Right lobe of liver (tissue), 6 donors: Measurements from ENCODE around the gene ANKRD53. TPM values are rescaled to one million over a fixed set of nuclear protein-coding genes. Genes with fewer than 3 reads are reported as not detected.

Experiments
- ATAC-seq, 4 donors: fragments of 200-7000 bp; cut with Tn5 transposase; one replicate each; pipeline ENCODE4 v1.9.1; 2020; ENCODE audit warnings: mild to moderate bottlenecking in 4 of 4, moderate library complexity in 4 of 4
- DNase-seq, 3 donors: peaks; one replicate each; pipeline ENCODE4 v3.0.0-alpha.2; 2020
- H3K27ac ChIP-seq, 3 donors: fragments of 200-600 bp; one replicate each; pipeline ENCODE4 v1.8.0; 2022
- H3K27me3 ChIP-seq, 2 donors: fragments of 200-600 bp; one replicate each; pipeline ENCODE4 v1.8.0; 2022
- H3K36me3 ChIP-seq, 4 donors: fragments of 200-600 bp; sonication (generic) in 1 of 4; one replicate each; pipeline versions ENCODE4 v1.5.1 to v1.8.0; 2017 to 2022; ENCODE audit warnings: control low read depth in 1 of 4
- H3K4me1 ChIP-seq, 4 donors: fragments of 200-600 bp; sonication (generic) in 1 of 4; one replicate each; pipeline versions ENCODE4 v1.5.1 to v1.8.0; 2017 to 2022; ENCODE audit warnings: control low read depth in 1 of 4
- H3K4me3 ChIP-seq, 3 donors: fragments of 200-600 bp; one replicate each; pipeline ENCODE4 v1.8.0; 2022
- H3K9me3 ChIP-seq, 4 donors: fragments of 200-600 bp; sonication (generic) in 1 of 4; one replicate each; pipeline versions ENCODE4 v1.5.1 to v1.8.0; 2017 to 2022; ENCODE audit warnings: control low read depth in 1 of 4
- POLR2A ChIP-seq: fragments of 450-650 bp; IDR thresholded peaks from one replicate; pipeline ENCODE4 v1.6.1; 2017; ENCODE audit warnings: antibody characterized with exemption, mild to moderate bottlenecking
- WGBS: methylation state at CpG from one replicate; pipeline ENCODE4 v1.1.6; 2018; ENCODE audit warnings: low coverage, low lambda C conversion rate; ENCODE audit not compliant: insufficient coverage; ENCODE audit errors: missing lambda C conversion rate; 5-methylcytosine and 5-hydroxymethylcytosine counted together
- intact Hi-C, 2 donors: fragments of 100-400 bp; cut with DNase I; formaldehyde crosslinking; loops; one replicate each; pipeline versions ENCODE4 v1.11.2 to v1.14.1; 2022
- total RNA-seq, 6 experiments: library from RNA; depleted of rRNA in 2 of 6; stranded (reverse); fragments of >200 nt in 2 of 6; fragmentation: NEBNext Ultra II Directional in 3 of 6; extraction: Animal tissue kit (Norgen Biotek cat#: 25700) in 3 of 6; gene quantifications; one replicate each; pipeline versions ENCODE4 v1.1.0 to v1.2.4, GENCODE V29; 2016 to 2023
- TF ChIP-seq, protein P1 (sequence below), 4 donors: fragments of 200-600 bp in 3 of 4; fragments of 450-650 bp in 1 of 4; IDR thresholded peaks; one replicate each; pipeline versions ENCODE4 v1.5.1 to v1.8.0; 2016 to 2022; ENCODE audit warnings: antibody characterized with exemption in 4 of 4, mild to moderate bottlenecking in 2 of 4
- donor health status: DM: no; HTN: yes; CAD: no.
- donor health status: DM: no; HTN: no; CAD: no.
- donor health status: DM: no; HTN: no; CAD: no.
- donor health status: DM: no; HTN: yes; CAD: no.
- donor health status: DM: no; HTN: yes; CAD: no.

The ANKRD53 gene
- total RNA-seq, 6 experiments from 2014 or later: 0.25 to 0.93 (median 0.50) TPM; not detected in 1

DNA sequence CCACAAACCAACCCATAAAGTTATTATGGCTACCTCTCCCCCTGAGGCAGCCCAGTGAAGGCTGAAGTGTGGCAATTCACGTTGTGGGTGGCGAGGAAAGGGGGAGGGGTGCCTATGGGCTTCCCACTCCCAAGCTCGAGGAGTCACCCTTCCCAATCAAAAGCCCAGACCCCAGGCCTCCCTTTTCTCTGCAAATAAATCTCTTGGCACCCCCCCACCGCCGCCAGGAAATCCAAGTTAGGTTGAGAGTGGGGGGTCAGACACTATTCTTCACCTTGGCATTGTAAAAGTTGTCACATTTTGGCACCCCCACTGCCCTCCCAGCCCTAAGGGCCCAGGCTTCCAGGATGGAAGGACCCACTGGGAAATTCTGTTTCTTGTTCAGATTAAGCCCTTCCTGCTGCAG, 6.9 kb downstream of the ANKRD53 start:
- TF ChIP-seq, protein P1, sequence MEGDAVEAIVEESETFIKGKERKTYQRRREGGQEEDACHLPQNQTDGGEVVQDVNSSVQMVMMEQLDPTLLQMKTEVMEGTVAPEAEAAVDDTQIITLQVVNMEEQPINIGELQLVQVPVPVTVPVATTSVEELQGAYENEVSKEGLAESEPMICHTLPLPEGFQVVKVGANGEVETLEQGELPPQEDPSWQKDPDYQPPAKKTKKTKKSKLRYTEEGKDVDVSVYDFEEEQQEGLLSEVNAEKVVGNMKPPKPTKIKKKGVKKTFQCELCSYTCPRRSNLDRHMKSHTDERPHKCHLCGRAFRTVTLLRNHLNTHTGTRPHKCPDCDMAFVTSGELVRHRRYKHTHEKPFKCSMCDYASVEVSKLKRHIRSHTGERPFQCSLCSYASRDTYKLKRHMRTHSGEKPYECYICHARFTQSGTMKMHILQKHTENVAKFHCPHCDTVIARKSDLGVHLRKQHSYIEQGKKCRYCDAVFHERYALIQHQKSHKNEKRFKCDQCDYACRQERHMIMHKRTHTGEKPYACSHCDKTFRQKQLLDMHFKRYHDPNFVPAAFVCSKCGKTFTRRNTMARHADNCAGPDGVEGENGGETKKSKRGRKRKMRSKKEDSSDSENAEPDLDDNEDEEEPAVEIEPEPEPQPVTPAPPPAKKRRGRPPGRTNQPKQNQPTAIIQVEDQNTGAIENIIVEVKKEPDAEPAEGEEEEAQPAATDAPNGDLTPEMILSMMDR (IDR thresholded peaks at IDR 0.05): no peak
- no peak for TF ChIP-seq POLR2A
- WGBS: 76% methylated on average over 4 of the region's 5 CpGs
- Histone ChIP-seq H3K9me3 (no peaks in the 10 kb centered on the region), H3K27ac (no peak overlapping the region), H3K4me3 (no peak overlapping the region), H3K4me1 (no peaks in the 10 kb centered on the region), H3K27me3 (no peaks in the 10 kb centered on the region), H3K36me3 (peaks cover 0 to 33% (median 2%) of the 10 kb centered on the region in 4 donors)
- intact Hi-C loops: no loop called here
- ATAC-seq (no peak), DNase-seq (peak in 1 of 3 donors; percentile 40)

DNA sequence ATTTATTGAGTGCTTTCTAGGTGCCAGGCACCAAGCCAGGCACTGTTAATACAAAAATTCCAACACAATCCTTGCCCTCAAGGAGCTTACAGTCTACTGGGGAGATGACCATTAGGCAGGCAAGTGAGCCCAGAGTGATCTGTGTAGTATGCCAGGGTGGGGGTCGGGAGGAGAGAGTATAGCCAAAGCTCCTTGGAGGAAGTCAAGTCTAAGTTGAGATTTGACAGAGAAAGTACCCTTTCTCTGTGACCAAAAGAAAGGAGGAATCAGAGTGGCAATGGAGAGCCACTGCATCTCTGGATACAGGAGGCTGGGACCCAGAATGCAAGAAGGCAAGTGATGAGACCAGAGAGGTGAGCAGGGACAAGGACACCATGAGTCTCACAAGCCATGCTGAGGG, 7.5 kb downstream of the ANKRD53 start:
- intact Hi-C loops: no loop called here
- no peak overlapping the region for H3K27ac ChIP-seq
- H3K4me3 ChIP-seq: no peak overlapping the region
- ATAC-seq (no peak), DNase-seq (peak in 1 of 3 donors; percentile 21)
- H3K4me1 ChIP-seq: no peaks in the 10 kb centered on the region
- TF ChIP-seq POLR2A: no peak
- TF ChIP-seq, protein P1 (IDR thresholded peaks at IDR 0.05): no peak
- no CpG with 5 or more reads among the region's 1 CpG for WGBS
- H3K9me3 ChIP-seq: no peaks in the 10 kb centered on the region
- H3K27me3 ChIP-seq: no peaks in the 10 kb centered on the region
- H3K36me3 ChIP-seq: peaks cover 0 to 38% (median 2%) of the 10 kb centered on the region in 4 donors

DNA sequence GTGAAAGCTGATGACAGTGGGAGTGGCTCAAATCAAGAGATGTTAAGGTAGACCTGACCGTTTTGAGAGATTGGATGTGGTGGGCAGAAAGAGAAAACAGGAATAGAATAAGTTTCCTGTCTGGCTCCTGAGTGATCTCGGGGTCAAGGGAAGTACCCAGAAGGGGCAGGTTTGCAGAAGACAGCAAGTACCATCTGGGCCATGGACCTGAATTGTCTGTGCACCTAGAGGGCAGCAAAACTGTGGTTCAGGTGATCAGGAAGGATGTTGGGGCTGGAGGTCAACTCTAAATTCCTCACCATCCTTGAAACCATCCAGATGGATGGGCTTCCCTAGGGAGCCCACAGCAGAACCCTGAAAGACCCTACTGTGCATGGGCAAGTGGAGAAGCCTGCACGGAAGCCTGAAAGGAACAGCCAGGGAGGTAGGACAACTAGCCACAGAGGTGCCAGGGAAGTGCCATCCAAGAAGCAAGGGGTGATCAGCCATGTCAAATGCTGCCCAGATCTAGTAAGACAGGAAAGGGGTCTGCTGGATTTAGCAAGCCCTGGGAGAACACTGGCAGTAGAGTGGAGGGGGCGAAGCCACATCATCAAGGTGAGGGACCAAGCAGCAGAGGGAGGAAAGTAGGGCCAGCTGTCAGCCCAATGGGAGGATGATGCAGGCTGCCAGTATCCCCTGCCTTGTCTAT, 8.2 kb downstream of the ANKRD53 start:
- no peak for ATAC-seq
- intact Hi-C loops: no loop called here
- DNase-seq: peak in 1 of 3 donors; percentile 29
- Histone ChIP-seq H3K4me1 (no peaks in the 10 kb centered on the region), H3K9me3 (no peaks in the 10 kb centered on the region), H3K27ac (no peak overlapping the region), H3K4me3 (no peak overlapping the region), H3K27me3 (no peaks in the 10 kb centered on the region), H3K36me3 (peaks cover 0 to 38% (median 2%) of the 10 kb centered on the region in 4 donors)
- WGBS: 89% methylated on average over 4 of the region's 4 CpGs
- TF ChIP-seq, protein P1 (IDR thresholded peaks at IDR 0.05): no peak
- no peak for TF ChIP-seq POLR2A

DNA sequence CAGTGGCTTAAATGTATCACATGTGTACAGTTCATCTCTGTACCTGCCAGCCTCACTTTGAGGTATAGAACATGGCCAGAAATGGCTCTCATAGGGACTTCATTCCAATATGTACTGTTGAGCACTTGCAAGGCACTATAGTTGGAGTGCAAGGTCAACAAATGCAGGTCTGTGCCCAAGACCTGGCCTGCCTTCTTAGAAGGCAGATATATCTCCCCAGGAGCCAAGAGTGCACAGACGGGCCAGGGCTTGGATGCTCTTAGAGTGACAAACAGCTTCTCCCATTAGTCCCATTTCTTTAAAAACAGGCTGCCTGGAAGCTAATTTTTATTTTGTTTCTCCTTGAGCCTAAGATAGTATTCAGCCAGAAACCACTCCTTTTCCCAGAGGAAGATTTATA, 9.0 kb downstream of the ANKRD53 start:
- Histone ChIP-seq H3K36me3 (peaks cover 0 to 38% (median 2%) of the 10 kb centered on the region in 4 donors), H3K27ac (no peak overlapping the region), H3K4me1 (no peaks in the 10 kb centered on the region), H3K4me3 (no peak overlapping the region), H3K27me3 (no peaks in the 10 kb centered on the region), H3K9me3 (no peaks in the 10 kb centered on the region)
- ATAC-seq (no peak), DNase-seq (peak in 1 of 3 donors; percentile 14)
- intact Hi-C loops: no loop called here
- 80% methylated on average over 1 of the region's 1 CpG for WGBS
- TF ChIP-seq POLR2A: no peak
- TF ChIP-seq, protein P1 (IDR thresholded peaks at IDR 0.05): no peak
